RWPE2 (cell line): ENCODE data around the gene FARS2.

ENCODE experiments used
- ATAC-seq: fragments of 200-7000 bp; cut with Tn5 transposase; 3 replicates; pipeline ENCODE4 v1.9.1; 2021; ENCODE audit warnings: low read depth
- DNase-seq: peaks from one replicate; pipeline ENCODE4 v3.0.0-alpha.2; 2020; ENCODE audit warnings: low spot score
- H3K27ac ChIP-seq: fragments of 450-650 bp; 2 replicates; pipeline ENCODE4 v1.5.1; 2017; ENCODE audit warnings: mild to moderate bottlenecking; ENCODE audit not compliant: poor library complexity, severe bottlenecking
- H3K27me3 ChIP-seq: fragments of 250-450 bp; sonication (Bioruptor Pico); 2 replicates; pipeline ENCODE4 v1.5.1; 2021; ENCODE audit warnings: mild to moderate bottlenecking, moderate library complexity; ENCODE audit not compliant: insufficient read depth, poor library complexity, severe bottlenecking
- H3K36me3 ChIP-seq: fragments of 250-450 bp; sonication (Bioruptor Pico); 2 replicates; pipeline ENCODE4 v1.5.1; 2020; ENCODE audit warnings: low read depth, mild to moderate bottlenecking, moderate library complexity
- H3K4me1 ChIP-seq: fragments of 250-450 bp; sonication (Bioruptor Pico); 2 replicates; pipeline ENCODE4 v1.5.1; 2021; ENCODE audit warnings: mild to moderate bottlenecking, moderate library complexity; ENCODE audit not compliant: insufficient read depth, poor library complexity, severe bottlenecking
- H3K4me3 ChIP-seq: fragments of 250-450 bp; sonication (Bioruptor Pico); 2 replicates; pipeline ENCODE4 v1.5.1; 2021; ENCODE audit warnings: mild to moderate bottlenecking, moderate library complexity; ENCODE audit not compliant: severe bottlenecking
- H3K9me3 ChIP-seq: fragments of 250-450 bp; sonication (Bioruptor Pico); 2 replicates; pipeline ENCODE4 v1.5.1; 2021; ENCODE audit warnings: mild to moderate bottlenecking, moderate library complexity; ENCODE audit not compliant: severe bottlenecking
- TF ChIP-seq, protein P1 (sequence below): fragments of 450-650 bp; IDR thresholded peaks from one replicate; pipeline ENCODE4 v1.5.1; 2017; ENCODE audit warnings: mild to moderate bottlenecking, moderate library complexity; ENCODE audit not compliant: poor library complexity, severe bottlenecking

FARS2 gene

GRCh38 chr6:5343998-5344397, 82.7 kb downstream of the FARS2 start:
- no peak overlapping the region for H3K4me3 ChIP-seq
- ATAC-seq, result no peak
- no peaks in the 10 kb centered on the region for H3K36me3 ChIP-seq
- TF ChIP-seq, protein P1, sequence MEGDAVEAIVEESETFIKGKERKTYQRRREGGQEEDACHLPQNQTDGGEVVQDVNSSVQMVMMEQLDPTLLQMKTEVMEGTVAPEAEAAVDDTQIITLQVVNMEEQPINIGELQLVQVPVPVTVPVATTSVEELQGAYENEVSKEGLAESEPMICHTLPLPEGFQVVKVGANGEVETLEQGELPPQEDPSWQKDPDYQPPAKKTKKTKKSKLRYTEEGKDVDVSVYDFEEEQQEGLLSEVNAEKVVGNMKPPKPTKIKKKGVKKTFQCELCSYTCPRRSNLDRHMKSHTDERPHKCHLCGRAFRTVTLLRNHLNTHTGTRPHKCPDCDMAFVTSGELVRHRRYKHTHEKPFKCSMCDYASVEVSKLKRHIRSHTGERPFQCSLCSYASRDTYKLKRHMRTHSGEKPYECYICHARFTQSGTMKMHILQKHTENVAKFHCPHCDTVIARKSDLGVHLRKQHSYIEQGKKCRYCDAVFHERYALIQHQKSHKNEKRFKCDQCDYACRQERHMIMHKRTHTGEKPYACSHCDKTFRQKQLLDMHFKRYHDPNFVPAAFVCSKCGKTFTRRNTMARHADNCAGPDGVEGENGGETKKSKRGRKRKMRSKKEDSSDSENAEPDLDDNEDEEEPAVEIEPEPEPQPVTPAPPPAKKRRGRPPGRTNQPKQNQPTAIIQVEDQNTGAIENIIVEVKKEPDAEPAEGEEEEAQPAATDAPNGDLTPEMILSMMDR, result no peak
- no peaks in the 10 kb centered on the region for H3K4me1 ChIP-seq
- H3K27ac ChIP-seq, result no peak overlapping the region
- no peaks in the 10 kb centered on the region for H3K27me3 ChIP-seq
- peaks cover 1% of the 10 kb centered on the region for H3K9me3 ChIP-seq
- no peak for DNase-seq

- H3K36me3 ChIP-seq, result no peaks in the 10 kb centered on the region
- H3K4me1 ChIP-seq, result no peaks in the 10 kb centered on the region
- no peak overlapping the region for H3K27ac ChIP-seq
- DNase-seq (no peak), ATAC-seq (no peak)
- H3K4me3 ChIP-seq, result no peak overlapping the region
- TF ChIP-seq, protein P1, result no peak
- no peaks in the 10 kb centered on the region for H3K27me3 ChIP-seq
- peaks cover 4% of the 10 kb centered on the region for H3K9me3 ChIP-seq
Observed at GRCh38 chr6:5345324-5345723, 84.0 kb downstream of the FARS2 start.

GRCh38 chr6:5351552-5352210, 90.4 kb downstream of the FARS2 start:
- H3K36me3 ChIP-seq, result no peaks in the 10 kb centered on the region
- H3K9me3 ChIP-seq, result peaks cover 4% of the 10 kb centered on the region
- H3K27me3 ChIP-seq, result no peaks in the 10 kb centered on the region
- no peak overlapping the region for H3K27ac ChIP-seq
- ATAC-seq (no peak), DNase-seq (no peak)
- TF ChIP-seq, protein P1, result no peak
- no peaks in the 10 kb centered on the region for H3K4me1 ChIP-seq
- no peak overlapping the region for H3K4me3 ChIP-seq

- Histone ChIP-seq H3K4me3 (no peak overlapping the region), H3K27me3 (no peaks in the 10 kb centered on the region), H3K4me1 (no peaks in the 10 kb centered on the region), H3K9me3 (peaks cover 4% of the 10 kb centered on the region), H3K27ac (no peak overlapping the region), H3K36me3 (no peaks in the 10 kb centered on the region)
- DNase-seq, result no peak
- TF ChIP-seq, protein P1, result no peak
- ATAC-seq, result no peak
Observed at GRCh38 chr6:5353971-5354370, 92.7 kb downstream of the FARS2 start.

- Histone ChIP-seq H3K27me3 (no peaks in the 10 kb centered on the region), H3K4me3 (no peak overlapping the region), H3K4me1 (peaks cover 4% of the 10 kb centered on the region), H3K9me3 (no peaks in the 10 kb centered on the region), H3K36me3 (no peaks in the 10 kb centered on the region), H3K27ac (no peak overlapping the region)
- no peak for DNase-seq
- no peak for ATAC-seq
- TF ChIP-seq, protein P1, result no peak
Observed at GRCh38 chr6:5357486-5357885, 96.2 kb downstream of the FARS2 start.
